BLaER1 treated with 17β-estradiol and CSF1 and Interleukin-3, amounts not matched to agents 10 nM and 100 nM (cell line): ENCODE measurements around the gene SDK2.

ENCODE experiments used
- H3K27ac ChIP-seq, 11 experiments: shearing (Covaris generic); formaldehyde crosslinking; 2 replicates each; pipeline ENCODE4 v1.8.1; 2022
- H3K27me3 ChIP-seq, 11 experiments: shearing (Covaris generic); formaldehyde crosslinking; 2 replicates each; pipeline ENCODE4 v1.8.1; 2022
- H3K36me3 ChIP-seq, 11 experiments: shearing (Covaris generic); formaldehyde crosslinking; 2 replicates each; pipeline ENCODE4 v1.8.1; 2022
- H3K4me1 ChIP-seq, 10 experiments: shearing (Covaris generic); formaldehyde crosslinking; 2 replicates each; pipeline ENCODE4 v1.8.1; 2022
- H3K4me2 ChIP-seq, 11 experiments: shearing (Covaris generic); formaldehyde crosslinking; 2 replicates each; pipeline ENCODE4 v1.8.1; 2022
- H3K4me3 ChIP-seq, 10 experiments: shearing (Covaris generic); formaldehyde crosslinking; 2 replicates each; pipeline ENCODE4 v1.8.1; 2022
- H3K9ac ChIP-seq, 11 experiments: shearing (Covaris generic); formaldehyde crosslinking; 2 replicates each; pipeline ENCODE4 v1.8.1; 2022
- H3K9me3 ChIP-seq, 11 experiments: shearing (Covaris generic); formaldehyde crosslinking; replicated peaks in 1 of 11; 2 replicates each; pipeline ENCODE4 v1.8.1; 2022
- H4K20me1 ChIP-seq, 11 experiments: shearing (Covaris generic); formaldehyde crosslinking; 2 replicates each; pipeline ENCODE4 v1.8.1; 2022
- Cebpa-rat ChIP-seq, 11 experiments: shearing (Covaris generic); IDR thresholded peaks; 2 replicates each; pipeline ENCODE4 v1.8.1; 2022

Gene SDK2

GRCh38 chr17:73466704-73467433 is 177.4 kb downstream of the SDK2 start:
- Histone ChIP-seq H3K9me3 (peaks cover 0 to 5% (median 0%) of the 10 kb centered on the region in 11 experiments; a peak in 2 of 22 replicates), H3K4me1 (peaks cover 0 to 40% (median 30%) of the 10 kb centered on the region in 10 experiments; a peak in 16 of 20 replicates), H3K36me3 (peaks cover 0 to under 1% (median 0%) of the 10 kb centered on the region in 11 experiments; a peak in 3 of 22 replicates), H3K4me2 (peak overlapping the region in 5 of 11 experiments; percentile 13 to 60 (median 50); a peak in 5 of 22 replicates), H3K4me3 (no peak overlapping the region), H3K9ac (no peak overlapping the region; a peak in 1 of 22 replicates), H3K27ac (no peak overlapping the region), H3K27me3 (no peaks in the 10 kb centered on the region), H4K20me1 (peaks cover 0 to 5% (median 0%) of the 10 kb centered on the region in 11 experiments; a peak in 3 of 22 replicates)
- TF ChIP-seq Cebpa-rat (IDR thresholded peaks at IDR 0.05), result no peak

- Histone ChIP-seq H3K4me2 (no peak overlapping the region; a peak in 1 of 22 replicates), H3K4me1 (peaks cover 0 to 40% (median 30%) of the 10 kb centered on the region in 10 experiments; a peak in 16 of 20 replicates), H3K27me3 (no peaks in the 10 kb centered on the region), H3K27ac (no peak overlapping the region), H3K9me3 (peaks cover 0 to 5% (median 0%) of the 10 kb centered on the region in 11 experiments; a peak in 1 of 22 replicates), H3K4me3 (no peak overlapping the region), H3K9ac (no peak overlapping the region), H4K20me1 (peaks cover 0 to 5% (median 0%) of the 10 kb centered on the region in 11 experiments; a peak in 3 of 22 replicates), H3K36me3 (no peaks in the 10 kb centered on the region; a peak in 1 of 22 replicates)
- no peak for TF ChIP-seq Cebpa-rat (IDR thresholded peaks at IDR 0.05)
Measured at GRCh38 chr17:73465953-73466230, 178.4 kb downstream of the SDK2 start.

GRCh38 chr17:73465130-73465952 is 178.9 kb downstream of the SDK2 start:
- Histone ChIP-seq H4K20me1 (peaks cover 0 to 5% (median 0%) of the 10 kb centered on the region in 11 experiments; a peak in 3 of 22 replicates), H3K9me3 (peaks cover 0 to 5% (median 0%) of the 10 kb centered on the region in 11 experiments; a peak in 2 of 22 replicates), H3K4me1 (peaks cover 0 to 40% (median 30%) of the 10 kb centered on the region in 10 experiments; a peak in 16 of 20 replicates), H3K4me2 (no peak overlapping the region; a peak in 1 of 22 replicates), H3K36me3 (no peaks in the 10 kb centered on the region; a peak in 2 of 22 replicates), H3K27me3 (no peaks in the 10 kb centered on the region), H3K9ac (no peak overlapping the region), H3K27ac (no peak overlapping the region), H3K4me3 (no peak overlapping the region)
- no peak for TF ChIP-seq Cebpa-rat (IDR thresholded peaks at IDR 0.05)

GRCh38 chr17:73464447-73464846 is 179.8 kb downstream of the SDK2 start:
- H3K36me3 ChIP-seq, result peaks cover 0 to 4% (median 0%) of the 10 kb centered on the region in 11 experiments; a peak in 2 of 22 replicates
- H3K9ac ChIP-seq, result no peak overlapping the region
- H3K27ac ChIP-seq, result no peak overlapping the region
- H4K20me1 ChIP-seq, result peaks cover 0 to 5% (median 0%) of the 10 kb centered on the region in 11 experiments; a peak in 3 of 22 replicates
- H3K9me3 ChIP-seq, result peaks cover 0 to 10% (median 0%) of the 10 kb centered on the region in 11 experiments; a peak in 7 of 22 replicates
- no peaks in the 10 kb centered on the region for H3K27me3 ChIP-seq
- no peak overlapping the region for H3K4me3 ChIP-seq
- TF ChIP-seq Cebpa-rat (IDR thresholded peaks at IDR 0.05), result no peak
- peaks cover 0 to 40% (median 30%) of the 10 kb centered on the region in 10 experiments; a peak in 16 of 20 replicates for H3K4me1 ChIP-seq
- H3K4me2 ChIP-seq, result peak overlapping the region in 6 of 11 experiments; percentile 18 to 66 (median 48); a peak in 6 of 22 replicates

- Histone ChIP-seq H3K4me1 (peaks cover 0 to 40% (median 30%) of the 10 kb centered on the region in 10 experiments; a peak in 16 of 20 replicates), H3K9me3 (peaks cover 0 to 10% (median 0%) of the 10 kb centered on the region in 11 experiments; a peak in 7 of 22 replicates), H3K9ac (no peak overlapping the region), H3K27me3 (no peaks in the 10 kb centered on the region), H3K27ac (no peak overlapping the region), H3K36me3 (peaks cover 0 to 4% (median 0%) of the 10 kb centered on the region in 11 experiments; a peak in 2 of 22 replicates), H3K4me3 (no peak overlapping the region), H4K20me1 (peaks cover 0 to 5% (median 0%) of the 10 kb centered on the region in 11 experiments; a peak in 3 of 22 replicates), H3K4me2 (peak overlapping the region in 7 of 11 experiments; percentile 18 to 66 (median 40); a peak in 13 of 22 replicates)
- TF ChIP-seq Cebpa-rat (IDR thresholded peaks at IDR 0.05), result no peak
Measured at GRCh38 chr17:73463821-73464220, 180.4 kb downstream of the SDK2 start.

GRCh38 chr17:73462823-73463222 is 181.4 kb downstream of the SDK2 start:
- Histone ChIP-seq H3K27ac (no peak overlapping the region), H3K4me1 (peaks cover 0 to 34% (median 25%) of the 10 kb centered on the region in 10 experiments; a peak in 16 of 20 replicates), H3K4me3 (no peak overlapping the region), H3K27me3 (no peaks in the 10 kb centered on the region), H3K4me2 (peak overlapping the region in 7 of 11 experiments; percentile 22 to 66 (median 57); a peak in 13 of 22 replicates), H3K9me3 (peaks cover 0 to 10% (median 0%) of the 10 kb centered on the region in 11 experiments; a peak in 7 of 22 replicates), H3K36me3 (peaks cover 0 to 4% (median 0%) of the 10 kb centered on the region in 11 experiments; a peak in 2 of 22 replicates), H4K20me1 (peaks cover 0 to 2% (median 0%) of the 10 kb centered on the region in 11 experiments; a peak in 3 of 22 replicates), H3K9ac (no peak overlapping the region)
- TF ChIP-seq Cebpa-rat (IDR thresholded peaks at IDR 0.05), result no peak

GRCh38 chr17:73459980-73460379 is 184.3 kb downstream of the SDK2 start:
- no peak overlapping the region for H3K4me2 ChIP-seq
- peaks cover 0 to 25% (median 19%) of the 10 kb centered on the region in 10 experiments; a peak in 16 of 20 replicates for H3K4me1 ChIP-seq
- no peak overlapping the region for H3K4me3 ChIP-seq
- no peak for TF ChIP-seq Cebpa-rat (IDR thresholded peaks at IDR 0.05)
- no peak overlapping the region for H3K9ac ChIP-seq
- H3K9me3 ChIP-seq, result peaks cover 0 to 10% (median 0%) of the 10 kb centered on the region in 11 experiments; a peak in 8 of 22 replicates
- H4K20me1 ChIP-seq, result no peaks in the 10 kb centered on the region; a peak in 1 of 22 replicates
- H3K36me3 ChIP-seq, result peaks cover 0 to 8% (median 0%) of the 10 kb centered on the region in 11 experiments; a peak in 6 of 22 replicates
- no peak overlapping the region for H3K27ac ChIP-seq
- no peaks in the 10 kb centered on the region for H3K27me3 ChIP-seq

GRCh38 chr17:73455767-73456166 is 188.5 kb downstream of the SDK2 start:
- Histone ChIP-seq H3K27me3 (no peaks in the 10 kb centered on the region), H3K4me3 (no peak overlapping the region), H3K9ac (no peak overlapping the region), H3K27ac (no peak overlapping the region), H3K36me3 (peaks cover 0 to 15% (median 0%) of the 10 kb centered on the region in 11 experiments; a peak in 8 of 22 replicates), H4K20me1 (no peaks in the 10 kb centered on the region), H3K4me1 (no peaks in the 10 kb centered on the region; a peak in 1 of 20 replicates), H3K4me2 (no peak overlapping the region), H3K9me3 (peaks cover 3 to 21% (median 6%) of the 10 kb centered on the region in 11 experiments; a peak in 12 of 22 replicates)
- TF ChIP-seq Cebpa-rat (IDR thresholded peaks at IDR 0.05), result no peak
